PFSK-1 (cell line): ENCODE measurements around the gene TCF3.

Experiments used
- FOXP2 ChIP-seq: optimal IDR thresholded peaks from 2 replicates; pipeline ENCODE3; 2011; ENCODE audit warnings: borderline replicate concordance, control low read depth, inconsistent platforms; ENCODE audit not compliant: insufficient read depth; ENCODE audit errors: extremely low read length, extremely low read depth
- POLR2AphosphoS5 ChIP-seq: IDR thresholded peaks from 2 replicates; pipeline ENCODE4 v1.6.1; 2012; ENCODE audit warnings: low read depth, mild to moderate bottlenecking, control low read depth, low read length, moderate library complexity
- SIN3A ChIP-seq: IDR thresholded peaks from 2 replicates; pipeline ENCODE4 v1.6.1; 2012; ENCODE audit warnings: mild to moderate bottlenecking, low read length, moderate library complexity, borderline replicate concordance; ENCODE audit not compliant: insufficient read depth
- TAF1 ChIP-seq: IDR thresholded peaks from 2 replicates; pipeline ENCODE4 v1.6.1; 2012; ENCODE audit warnings: low read length, control low read depth, borderline replicate concordance; ENCODE audit not compliant: insufficient read depth
- TF ChIP-seq, protein P1 (sequence below), 2 experiments: IDR thresholded peaks; 2 replicates each; pipeline versions ENCODE4 v1.6.1 to v1.8.0; 2011 to 2012; ENCODE audit warnings: low read depth in 2 of 2, low read length in 2 of 2, control low read depth in 1 of 2, inconsistent platforms in 1 of 2, mild to moderate bottlenecking in 1 of 2, moderate library complexity in 1 of 2; ENCODE audit not compliant: insufficient read depth in 1 of 2

DNA sequence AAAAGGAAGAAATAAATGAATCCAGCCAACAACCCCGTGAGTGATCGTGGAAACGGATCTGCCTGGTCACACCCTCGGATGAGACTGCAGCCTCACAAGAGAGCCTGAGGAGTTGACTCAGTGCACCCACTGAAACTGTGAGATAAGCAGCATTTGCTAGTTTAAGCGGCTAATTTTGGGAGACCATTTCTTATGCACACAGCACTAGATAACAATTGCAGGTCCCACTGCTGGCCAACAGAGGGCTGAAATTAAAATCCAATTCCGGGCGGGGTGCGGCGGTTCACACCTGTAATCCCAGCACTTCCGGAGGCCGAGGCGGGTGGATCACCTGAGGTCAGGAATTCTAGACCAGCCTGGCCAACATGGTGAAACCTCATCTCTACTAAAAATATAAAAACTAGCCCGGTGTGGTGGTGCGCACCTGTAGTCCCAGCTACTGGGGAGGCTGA, 50.8 kb downstream of the TCF3 start:
- TF ChIP-seq TAF1 (no peak), POLR2AphosphoS5 (no peak), SIN3A (no peak), FOXP2 (no peak)
- TF ChIP-seq, protein P1, sequence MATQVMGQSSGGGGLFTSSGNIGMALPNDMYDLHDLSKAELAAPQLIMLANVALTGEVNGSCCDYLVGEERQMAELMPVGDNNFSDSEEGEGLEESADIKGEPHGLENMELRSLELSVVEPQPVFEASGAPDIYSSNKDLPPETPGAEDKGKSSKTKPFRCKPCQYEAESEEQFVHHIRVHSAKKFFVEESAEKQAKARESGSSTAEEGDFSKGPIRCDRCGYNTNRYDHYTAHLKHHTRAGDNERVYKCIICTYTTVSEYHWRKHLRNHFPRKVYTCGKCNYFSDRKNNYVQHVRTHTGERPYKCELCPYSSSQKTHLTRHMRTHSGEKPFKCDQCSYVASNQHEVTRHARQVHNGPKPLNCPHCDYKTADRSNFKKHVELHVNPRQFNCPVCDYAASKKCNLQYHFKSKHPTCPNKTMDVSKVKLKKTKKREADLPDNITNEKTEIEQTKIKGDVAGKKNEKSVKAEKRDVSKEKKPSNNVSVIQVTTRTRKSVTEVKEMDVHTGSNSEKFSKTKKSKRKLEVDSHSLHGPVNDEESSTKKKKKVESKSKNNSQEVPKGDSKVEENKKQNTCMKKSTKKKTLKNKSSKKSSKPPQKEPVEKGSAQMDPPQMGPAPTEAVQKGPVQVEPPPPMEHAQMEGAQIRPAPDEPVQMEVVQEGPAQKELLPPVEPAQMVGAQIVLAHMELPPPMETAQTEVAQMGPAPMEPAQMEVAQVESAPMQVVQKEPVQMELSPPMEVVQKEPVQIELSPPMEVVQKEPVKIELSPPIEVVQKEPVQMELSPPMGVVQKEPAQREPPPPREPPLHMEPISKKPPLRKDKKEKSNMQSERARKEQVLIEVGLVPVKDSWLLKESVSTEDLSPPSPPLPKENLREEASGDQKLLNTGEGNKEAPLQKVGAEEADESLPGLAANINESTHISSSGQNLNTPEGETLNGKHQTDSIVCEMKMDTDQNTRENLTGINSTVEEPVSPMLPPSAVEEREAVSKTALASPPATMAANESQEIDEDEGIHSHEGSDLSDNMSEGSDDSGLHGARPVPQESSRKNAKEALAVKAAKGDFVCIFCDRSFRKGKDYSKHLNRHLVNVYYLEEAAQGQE (IDR thresholded peaks at IDR 0.05; ENCODE audit: insufficient read depth in 1 of 2, low read depth in 2 of 2, low read length in 2 of 2), result no peak
